ENCODE results near the gene KIF12.

DNA sequence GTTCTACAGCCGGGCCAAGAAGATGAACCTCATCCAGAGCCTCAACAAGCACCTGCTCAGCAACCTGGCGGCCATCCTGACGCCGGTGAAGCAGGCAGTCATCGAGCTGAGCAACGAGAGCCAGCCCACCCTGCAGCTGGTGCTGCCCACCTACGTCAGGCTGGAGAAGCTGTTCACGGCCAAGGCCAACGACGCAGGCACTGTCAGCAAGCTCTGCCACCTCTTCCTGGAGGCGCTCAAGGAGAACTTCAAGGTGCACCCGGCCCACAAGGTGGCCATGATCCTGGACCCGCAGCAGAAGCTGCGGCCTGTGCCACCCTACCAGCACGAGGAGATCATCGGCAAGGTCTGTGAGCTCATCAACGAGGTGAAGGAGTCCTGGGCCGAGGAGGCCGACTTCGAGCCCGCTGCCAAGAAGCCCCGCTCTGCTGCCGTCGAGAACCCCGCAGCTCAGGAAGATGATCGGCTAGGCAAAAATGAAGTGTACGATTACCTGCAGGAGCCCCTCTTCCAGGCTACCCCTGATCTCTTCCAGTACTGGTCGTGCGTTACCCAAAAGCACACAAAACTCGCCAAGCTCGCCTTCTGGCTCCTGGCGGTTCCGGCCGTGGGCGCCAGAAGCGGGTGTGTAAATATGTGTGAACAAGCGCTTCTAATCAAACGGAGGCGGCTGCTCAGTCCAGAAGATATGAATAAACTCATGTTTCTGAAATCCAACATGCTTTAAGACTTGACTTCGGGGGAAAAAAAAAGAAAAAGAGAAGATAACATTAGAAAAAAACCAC, 49.5 kb downstream of the KIF12 start:
- TF ChIP-seq POLR2A (IDR thresholded peaks at IDR 0.05; ENCODE audit: low read depth, low read length) (no peak), POLR2AphosphoS5 (IDR thresholded peaks at IDR 0.05; ENCODE audit: low read depth, low read length) (no peak), POU2F2 (IDR thresholded peaks at IDR 0.05; ENCODE audit: low read depth, low read length) (no peak), TAF1 (IDR thresholded peaks at IDR 0.05; ENCODE audit: low read depth, low read length) (no peak)

Measured in GM12891 (cell line).